ENCODE measurements around the gene MYBBP1A. TPM values are rescaled to one million over a fixed set of nuclear protein-coding genes. Genes with fewer than 3 reads are reported as not detected.

Gene MYBBP1A
- total RNA-seq, 1 donor from 2014 or later, result 110 TPM

DNA sequence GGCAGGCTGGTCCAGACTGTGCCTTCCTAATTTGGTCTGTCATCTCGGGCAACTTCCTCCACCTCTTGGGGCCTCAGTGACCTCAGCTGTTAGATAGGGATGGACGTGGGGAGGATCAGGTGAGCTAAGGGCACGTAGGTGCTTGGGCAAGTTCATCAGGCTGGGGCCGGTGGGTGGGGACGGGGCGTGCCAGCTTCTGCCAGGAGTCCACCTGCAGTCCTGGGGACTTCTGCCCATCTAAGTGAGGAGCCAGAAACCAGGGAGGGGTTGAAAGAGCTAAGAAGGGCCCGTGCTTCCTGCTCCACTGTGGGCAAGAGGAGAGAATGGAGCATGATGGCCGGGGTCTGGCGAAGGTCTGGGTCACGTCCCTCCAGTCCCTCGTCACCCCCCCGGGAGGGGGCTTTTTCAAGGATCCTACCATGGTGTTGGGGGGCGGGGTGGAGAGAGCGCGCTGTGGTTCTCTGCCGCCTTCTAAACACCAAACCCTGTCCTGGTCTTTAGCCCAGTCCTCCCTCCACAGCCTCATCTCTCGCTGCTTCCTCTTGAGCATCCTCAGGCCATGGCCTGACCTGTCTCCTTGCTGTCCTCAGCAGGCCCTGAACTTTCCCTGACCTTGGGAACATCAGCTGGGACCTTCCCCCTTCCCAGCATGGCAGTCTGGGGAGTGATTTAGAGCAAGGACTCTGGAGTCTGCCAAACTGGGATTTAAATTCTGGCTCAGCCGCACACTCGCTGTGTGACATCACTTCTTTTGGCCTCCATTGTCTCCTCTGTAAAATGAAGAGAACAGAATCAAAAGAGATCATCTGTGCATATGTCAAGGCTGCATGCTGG lies 34.9 kb downstream of the MYBBP1A start:
- DNase-seq (ENCODE audit: low spot score), result no peak

DNA sequence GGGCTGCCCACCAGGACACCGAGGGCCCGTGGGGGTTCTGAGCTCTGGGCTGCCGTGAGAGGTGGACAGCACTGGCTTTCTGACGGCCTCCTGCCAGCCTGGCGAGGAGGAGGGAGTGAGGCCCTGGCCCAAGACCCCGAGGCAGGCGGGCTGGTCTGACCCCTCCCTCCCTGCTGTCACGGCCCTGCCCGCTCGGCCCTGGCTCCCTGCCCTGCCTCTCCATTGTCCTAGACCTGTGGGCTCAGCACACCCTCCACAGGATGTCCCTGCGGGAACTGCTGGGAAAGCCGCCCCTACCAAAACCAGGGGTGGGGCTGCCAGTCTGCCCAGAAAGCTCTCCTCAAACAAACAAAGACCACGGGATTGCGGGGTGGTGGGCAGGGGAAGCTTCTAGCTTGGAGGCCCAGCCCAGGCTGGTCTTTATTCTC lies 35.8 kb downstream of the MYBBP1A start:
- no peak for DNase-seq (ENCODE audit: low spot score)

DNA sequence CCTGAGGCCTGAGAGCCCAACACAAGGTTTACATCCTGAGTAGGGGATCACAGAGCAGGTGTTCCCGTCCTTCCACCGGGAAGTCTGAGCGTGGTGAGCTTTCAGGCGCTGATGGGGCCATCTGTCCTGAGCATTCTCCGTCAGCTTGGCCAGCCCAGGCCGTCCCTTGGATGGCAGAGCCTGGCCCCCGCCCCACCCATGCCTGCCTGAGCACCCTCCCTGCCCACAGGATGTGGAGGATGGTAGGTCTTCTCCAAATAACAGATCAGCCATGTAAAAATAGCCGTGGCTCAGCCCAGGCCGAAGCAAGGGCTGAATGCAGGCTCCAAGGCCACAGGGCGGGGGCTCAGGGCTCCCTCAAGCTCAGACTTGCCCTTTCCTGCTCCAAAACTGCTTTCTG lies 36.3 kb downstream of the MYBBP1A start:
- no peak for DNase-seq (ENCODE audit: low spot score)

DNA sequence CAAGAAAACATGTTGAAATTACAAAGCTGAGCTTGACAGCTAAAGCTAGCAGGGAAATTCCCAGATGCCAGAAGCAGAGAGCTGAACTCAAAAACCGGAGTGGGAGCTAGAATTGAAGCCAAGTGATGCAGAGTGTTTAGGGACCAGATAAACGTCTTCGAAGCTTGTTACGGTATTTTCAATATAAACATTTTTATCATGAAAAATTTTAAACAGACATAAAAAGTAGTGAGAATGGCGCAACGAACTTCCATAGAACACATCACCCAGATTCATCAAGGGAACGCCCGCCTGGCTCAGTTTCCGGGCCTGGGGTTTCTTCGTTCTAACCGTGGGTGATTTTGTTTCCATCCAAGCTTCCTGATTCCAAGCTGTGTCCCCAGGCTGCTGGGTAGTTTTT lies 38.4 kb downstream of the MYBBP1A start:
- no peak for DNase-seq (ENCODE audit: low spot score)

DNA sequence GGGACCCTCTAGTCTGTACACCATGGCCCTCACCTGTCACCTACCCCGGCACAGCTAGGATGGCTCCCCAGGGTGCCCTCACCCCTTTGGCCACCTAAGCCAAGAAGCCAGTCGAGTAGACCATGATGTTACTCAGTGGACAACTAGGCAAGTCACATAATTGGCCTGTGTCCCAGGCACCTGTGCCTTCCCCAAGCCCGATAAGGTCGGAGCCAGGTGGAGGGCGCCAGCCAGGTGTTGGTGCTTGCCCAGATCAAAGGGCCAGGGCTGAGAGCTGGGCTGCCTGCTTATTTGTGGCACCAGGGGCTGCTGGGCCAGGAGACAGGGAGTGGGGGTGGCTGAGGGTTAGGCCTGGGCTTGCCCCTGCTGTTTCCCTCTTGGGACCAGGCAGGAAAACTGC lies 39.7 kb downstream of the MYBBP1A start:
- no peak for DNase-seq (ENCODE audit: low spot score)

DNA sequence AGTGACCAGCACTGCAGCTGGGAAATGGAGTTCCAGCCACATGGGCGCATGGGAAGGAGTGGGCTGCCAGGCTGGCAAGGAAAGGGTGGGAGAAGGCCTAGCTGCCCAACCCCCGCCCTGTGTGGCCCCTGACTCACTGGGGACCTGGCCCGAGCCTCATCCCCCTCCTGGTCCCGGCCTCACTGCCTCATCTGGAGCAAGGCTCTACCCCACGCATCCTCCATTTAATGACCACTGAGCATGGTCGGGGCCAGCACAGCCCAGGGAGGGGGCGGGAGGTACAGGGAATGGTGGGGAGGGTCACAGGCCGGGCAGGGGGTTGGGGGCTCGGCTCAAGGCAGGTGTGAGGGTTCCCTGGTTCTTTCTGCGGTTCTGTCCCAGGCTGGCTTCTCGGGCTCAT lies 40.4 kb downstream of the MYBBP1A start:
- DNase-seq (ENCODE audit: low spot score), result no peak

DNA sequence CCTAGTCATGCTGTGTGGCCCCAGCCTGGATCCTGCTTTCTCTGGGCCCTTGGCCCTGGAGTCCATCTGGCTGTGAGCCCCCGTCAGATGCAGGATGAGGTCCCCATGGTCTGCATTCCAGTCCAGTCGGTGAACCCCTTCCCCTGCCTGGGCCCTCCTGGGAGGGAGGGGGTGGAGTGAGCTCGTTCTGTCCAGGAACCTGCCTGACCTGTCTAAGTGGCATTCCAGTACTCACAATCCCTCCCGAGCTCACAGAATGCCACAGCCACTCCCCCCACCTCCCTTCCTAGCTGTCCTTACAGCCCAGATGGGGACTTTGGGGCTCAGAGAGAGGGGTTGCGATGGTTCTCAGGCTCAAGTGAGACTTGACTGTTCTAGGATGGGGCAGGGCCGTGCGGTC lies 41.0 kb downstream of the MYBBP1A start:
- DNase-seq (ENCODE audit: low spot score), result peak; percentile 79

DNA sequence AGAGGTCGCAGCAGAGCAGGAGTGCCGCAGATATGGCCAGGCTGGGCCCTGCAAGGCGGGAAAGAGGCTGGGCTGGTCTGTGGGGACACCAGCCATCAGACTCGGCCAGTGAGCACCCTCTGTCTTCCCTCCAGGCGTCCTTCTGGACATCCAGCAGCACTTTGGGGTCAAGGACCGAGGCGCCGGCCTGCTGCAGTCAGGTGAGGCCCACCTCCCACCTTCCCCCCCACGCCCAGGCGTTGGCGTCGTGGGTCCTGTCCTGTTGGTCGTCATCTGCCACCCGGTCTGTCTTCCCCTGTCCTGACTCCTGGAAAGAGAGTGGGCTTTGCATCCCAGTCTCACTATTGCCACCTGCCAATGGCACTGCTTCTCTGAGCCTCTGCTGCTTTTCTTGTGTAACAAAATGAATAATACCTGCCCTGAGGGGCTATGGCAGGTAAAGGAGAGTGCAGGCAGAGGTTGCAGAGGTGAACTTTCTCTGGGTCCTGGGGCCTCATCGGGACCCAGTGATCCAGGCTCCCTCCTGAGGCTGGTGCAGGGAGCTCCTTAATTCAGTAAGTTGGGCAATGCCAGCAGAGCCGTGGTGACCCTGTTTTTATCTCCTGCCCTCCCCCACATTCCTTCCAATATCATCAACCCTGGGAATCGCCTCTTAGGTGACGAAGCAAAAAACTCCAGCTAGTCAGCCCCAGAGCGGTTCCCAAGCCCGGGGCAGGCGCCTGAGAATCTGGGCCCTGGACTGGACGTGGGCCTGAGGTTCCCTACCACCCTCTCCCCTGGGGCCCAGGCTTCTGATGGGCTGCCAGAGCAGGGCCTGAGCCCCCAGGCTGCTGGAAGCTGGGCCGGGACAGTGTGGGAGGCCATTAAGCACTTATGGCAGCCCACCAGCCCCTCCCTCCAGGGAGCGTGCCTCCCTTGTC lies 41.8 kb downstream of the MYBBP1A start:
- DNase-seq (ENCODE audit: low spot score), result no peak

DNA sequence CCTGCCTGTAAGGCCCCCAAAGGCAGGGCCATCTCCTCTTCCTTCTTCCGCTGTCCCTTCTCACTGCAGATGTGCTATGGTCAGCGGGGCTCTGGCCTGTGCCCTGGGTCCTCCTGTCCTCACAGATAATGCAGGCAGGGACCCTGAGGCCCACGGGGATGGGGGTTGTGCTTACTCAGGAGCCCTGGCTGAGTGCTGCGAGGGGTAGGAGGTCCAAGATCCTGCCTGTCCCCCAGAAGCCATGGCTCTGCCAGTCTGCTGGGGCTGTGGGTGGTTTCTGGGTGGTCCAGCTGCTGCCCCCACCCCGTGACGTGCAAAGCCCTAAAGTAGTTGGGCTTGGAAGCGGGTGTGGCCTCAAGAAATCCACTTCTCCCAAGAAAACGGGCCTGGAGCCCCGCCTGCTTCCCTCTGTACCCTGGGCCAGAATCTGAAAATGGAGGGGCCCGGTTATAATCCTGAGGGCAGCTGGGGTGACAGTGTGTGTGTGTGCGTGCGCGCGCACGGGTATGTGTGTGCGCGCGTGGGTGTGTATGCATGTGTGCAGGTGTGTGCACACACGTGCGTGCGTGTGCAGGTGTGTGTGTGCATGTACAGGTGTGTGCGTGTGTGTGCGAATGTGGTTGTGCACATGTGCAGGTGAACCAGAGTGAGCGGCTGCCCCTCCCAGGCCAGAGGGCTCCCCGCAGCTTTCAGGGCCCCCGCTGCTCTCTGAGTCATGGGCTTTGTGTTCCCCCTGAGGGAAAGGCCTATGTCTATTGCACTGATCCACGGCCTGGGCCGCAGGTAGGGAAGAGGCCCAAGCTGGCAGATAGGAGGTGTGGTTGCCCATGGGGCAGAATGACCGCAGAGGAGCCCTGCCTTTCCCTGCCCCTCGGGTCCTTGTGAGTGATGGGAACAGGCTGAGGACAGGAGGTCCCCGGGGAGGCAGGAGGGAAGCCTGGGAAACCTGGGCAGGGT lies 42.8 kb downstream of the MYBBP1A start:
- no peak for DNase-seq (ENCODE audit: low spot score)

DNA sequence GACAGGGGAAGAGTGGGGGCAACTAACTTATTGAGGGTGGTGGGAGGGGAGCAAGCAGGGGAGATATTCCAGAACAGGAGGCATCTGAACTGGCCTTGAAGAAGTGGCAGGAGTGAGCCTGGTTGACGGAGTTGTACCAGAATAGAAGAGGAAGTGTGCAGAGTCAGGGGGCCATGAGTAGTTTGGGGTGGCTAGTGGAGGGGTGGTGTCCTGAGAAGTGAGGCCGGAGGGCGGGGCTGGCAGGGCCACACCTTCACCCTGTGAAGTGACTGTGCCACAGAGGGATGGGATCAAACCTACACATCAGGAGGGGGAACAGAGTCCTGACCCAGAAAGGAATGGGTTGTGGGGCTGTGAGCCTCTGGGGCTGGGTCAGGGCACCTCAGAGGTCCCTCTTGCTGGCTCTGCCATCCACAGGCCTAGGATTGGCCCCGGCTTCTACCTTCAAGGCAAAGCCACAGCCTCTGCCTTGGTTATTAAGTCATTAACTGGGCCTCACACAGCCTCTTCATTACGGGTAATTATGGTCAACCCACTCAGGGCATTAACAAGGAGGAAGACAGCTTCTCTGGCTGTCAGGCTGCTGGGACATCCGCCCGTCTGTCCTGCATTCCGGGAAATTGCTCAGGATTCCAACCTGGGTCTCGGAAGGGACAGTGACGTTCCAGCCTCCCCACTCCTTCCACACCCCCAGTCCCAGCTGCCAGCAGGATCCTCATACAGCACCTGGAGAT lies 43.8 kb downstream of the MYBBP1A start:
- no peak for DNase-seq (ENCODE audit: low spot score)

DNA sequence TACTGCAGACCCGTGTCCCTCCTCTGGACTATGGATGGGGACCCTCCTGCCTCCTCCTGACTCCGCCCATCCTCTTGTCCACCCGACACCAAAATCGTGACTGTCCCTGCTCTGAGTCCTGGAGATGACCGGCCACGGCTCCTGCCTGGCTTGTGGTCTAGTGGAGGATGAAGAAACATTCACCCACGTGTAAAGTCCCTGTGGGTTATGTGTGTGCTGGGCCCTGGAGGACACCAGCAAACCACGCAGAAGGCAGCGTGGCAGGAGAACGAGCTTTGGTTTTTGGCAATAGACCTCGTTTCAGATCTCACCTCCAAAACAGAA lies 44.6 kb downstream of the MYBBP1A start:
- DNase-seq (ENCODE audit: low spot score), result no peak

DNA sequence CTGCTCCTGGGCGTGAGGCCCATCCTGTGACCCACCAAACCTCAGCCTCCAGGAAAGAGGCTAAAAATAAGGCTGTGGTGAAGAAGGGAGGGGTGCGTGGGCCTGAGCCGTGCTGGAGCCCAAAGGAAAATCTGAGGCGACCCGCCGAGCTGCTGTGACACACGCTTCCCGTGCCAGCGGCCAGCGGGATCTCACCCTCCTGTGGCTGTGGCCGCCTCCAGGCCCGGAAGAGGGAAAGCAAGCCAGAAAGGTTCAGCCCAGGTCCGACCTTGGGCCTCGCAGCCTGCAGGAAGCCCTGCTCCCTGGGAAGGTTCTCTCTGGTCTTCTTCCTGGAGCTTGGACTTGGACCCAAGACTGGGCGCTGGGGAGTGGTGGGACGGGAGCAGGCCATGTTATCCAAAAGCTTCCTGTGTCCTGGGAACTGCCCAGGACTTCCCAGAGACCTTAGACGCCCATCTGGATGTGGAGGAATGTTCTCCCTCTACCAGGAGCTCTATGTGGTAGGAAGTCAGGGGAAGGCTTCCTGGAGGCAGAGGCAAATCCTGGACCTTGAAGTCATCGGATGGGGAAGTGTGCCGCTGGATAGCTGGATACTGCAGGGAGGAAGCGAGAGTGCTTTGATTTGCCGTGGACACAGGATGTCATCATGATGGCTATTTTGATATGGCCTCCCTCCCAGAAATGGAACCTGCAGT lies 45.1 kb downstream of the MYBBP1A start:
- no peak for DNase-seq (ENCODE audit: low spot score)

DNA sequence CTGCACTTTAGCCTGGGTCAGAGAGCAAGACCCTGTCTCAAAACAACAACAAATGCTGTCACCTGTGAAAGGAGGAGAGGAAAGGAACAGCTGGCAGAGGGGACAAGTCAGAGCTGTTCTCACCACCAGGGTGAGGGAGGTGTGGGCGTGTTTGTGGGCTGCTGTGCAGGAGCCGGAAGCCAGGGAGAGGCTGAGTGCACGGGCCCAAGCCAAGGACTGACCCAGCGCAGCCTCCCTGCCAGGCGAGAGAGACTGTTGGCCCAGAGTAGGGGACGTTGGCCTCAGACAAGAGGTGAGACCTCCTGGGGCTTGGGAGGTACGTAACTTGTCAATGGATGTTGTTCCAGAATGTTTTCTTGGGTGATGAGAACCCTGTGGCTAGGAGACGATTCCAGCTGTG lies 45.8 kb downstream of the MYBBP1A start:
- DNase-seq (ENCODE audit: low spot score), result no peak

DNA sequence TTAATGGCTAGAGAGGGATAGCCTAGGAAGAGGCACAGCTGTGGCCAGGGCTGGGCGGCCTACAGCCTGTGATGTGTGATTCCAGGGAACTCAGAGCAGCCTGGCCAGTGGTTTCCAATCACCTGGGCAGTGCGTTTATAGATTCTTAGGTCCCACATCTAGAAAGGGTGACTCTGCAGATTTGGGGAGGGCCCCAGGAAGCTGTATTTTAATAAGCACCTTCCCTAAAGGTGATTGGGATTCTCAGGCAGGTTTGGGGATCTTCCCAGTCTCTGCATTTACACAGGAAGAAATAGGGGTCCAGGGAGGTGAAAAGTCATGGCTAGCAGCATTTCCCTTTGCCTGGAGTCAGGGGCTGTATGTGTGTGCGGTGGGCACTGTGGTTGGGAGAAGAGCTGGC lies 47.0 kb downstream of the MYBBP1A start:
- no peak for DNase-seq (ENCODE audit: low spot score)

DNA sequence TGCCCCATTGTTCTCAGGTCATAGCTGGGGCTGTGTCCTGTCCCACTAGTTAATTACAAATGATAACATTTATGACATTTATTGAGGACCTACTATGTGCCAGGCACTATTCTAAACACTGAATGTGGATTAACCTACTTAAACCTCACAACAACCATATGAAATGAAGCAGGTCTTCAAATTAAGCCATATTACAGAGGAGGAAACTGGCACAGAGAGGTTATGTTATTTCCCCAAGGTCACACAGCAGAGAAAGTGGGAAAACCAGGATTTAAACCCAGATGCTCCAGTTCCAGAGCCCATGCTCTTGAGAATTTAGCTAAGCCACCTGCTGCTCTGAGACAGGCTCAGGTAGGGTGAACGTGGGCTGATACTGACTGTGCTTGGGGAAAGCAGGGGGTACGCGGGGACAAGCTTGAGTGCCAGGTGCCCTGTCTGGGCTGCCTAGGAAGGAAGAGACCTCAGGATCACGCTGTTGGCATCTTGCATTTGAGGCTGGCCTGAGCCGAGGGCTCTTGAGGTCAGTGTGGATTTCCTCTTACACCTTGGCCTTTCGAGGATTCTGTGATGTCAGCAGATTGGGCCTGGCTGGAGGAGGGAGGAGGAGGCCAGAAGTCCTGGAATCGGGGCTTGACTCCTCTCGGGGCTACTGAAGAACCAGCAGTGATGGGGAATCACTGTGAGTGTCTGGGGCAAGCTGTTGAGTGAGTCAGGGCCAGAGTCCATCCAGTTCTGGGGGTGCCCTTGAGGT lies 47.6 kb downstream of the MYBBP1A start:
- DNase-seq (ENCODE audit: low spot score), result no peak

DNA sequence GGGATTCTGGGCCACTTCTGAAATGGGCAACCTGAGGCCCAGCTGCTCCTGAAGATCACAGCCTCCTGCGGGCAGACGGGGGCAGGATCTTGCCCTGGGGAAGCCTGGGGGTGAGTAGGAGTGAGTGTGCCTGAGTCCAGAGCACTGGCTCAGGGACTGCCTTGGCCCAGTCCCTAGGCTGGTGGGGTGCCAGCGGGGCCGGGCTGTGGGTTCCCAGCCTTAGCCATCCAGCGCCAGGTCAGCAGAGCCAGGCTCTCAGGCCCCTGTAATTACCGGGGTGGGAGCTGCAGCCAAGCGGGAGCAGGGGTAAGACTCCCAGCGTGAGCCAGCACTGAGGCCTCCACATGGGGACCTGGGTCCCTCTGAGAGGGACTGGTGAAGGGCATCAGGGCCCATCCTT lies 48.3 kb downstream of the MYBBP1A start:
- DNase-seq (ENCODE audit: low spot score), result no peak

DNA sequence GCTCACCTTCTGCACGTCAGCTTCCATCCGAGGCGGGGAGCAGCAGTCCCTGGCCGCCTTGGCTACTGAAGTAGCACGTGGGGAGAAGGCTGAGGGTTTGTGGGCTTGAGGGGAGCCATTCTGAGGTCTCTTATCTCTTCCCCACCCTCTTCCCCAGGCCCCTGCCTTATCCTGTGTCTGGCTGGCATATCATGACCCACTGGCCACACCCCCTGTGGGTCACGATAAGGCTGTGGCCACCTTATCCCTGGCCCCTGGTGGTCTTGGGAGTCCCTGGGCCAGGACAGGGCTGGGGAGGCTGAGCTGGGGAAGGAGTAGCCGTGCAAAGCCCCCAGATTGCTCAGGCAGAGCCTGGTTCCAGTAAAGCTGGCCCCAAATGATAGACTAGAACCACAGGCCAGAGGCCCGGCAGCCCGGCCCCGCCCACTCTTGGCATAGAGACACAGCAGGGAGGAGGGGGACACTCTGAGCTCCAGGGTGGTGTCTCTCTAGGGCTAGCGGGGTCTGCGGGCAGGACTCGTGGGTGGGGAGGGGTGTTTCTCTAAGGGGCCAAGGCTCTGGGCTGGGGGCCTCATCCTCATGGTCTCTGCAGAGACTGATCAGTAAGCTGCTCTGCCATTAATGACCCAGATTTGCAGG lies 48.9 kb downstream of the MYBBP1A start:
- DNase-seq (ENCODE audit: low spot score), result no peak

DNA sequence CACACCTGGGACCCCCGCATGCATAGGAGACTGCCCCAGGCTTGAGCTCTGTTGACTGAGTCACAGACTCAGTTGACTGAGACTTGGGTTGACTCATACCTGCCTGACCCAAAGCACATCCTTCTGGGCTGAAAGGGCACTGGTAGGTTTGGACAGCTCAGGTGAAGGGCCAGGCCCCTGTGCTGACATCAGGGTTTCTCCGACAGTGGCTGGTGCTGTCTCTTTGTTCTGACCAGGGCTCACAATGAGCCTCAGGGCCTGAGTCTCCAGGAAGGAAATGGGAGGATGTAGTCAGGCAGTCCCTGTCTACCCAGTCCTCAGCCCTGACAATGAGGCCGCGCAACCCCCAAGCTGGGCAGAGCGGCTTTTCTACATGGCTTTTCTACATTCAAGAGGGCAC lies 50.0 kb downstream of the MYBBP1A start:
- DNase-seq (ENCODE audit: low spot score), result no peak

DNA sequence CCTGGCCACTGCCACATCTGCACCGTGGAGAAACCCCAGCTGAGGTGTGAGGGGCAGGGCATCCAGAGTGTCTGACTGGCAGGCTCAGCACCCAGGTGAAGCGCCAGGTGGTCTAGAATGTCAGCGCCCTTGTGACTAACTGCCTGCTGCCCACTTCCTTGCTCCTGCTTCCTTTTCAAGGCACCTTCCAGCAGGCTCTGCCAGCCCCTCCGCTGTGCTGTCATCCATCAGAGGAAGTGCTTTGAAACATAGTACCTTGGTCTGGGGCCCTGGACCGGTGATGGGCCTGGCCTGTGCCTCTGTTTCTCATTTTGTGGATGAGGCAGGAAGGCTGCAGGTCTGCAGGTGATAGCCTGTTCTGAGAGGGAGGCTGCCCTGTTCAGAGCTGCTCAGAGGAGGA lies 51.0 kb downstream of the MYBBP1A start:
- DNase-seq (ENCODE audit: low spot score), result no peak
